HL-60 (cell line): ENCODE measurements around the gene SCUBE1.

Source experiments
- CTCF ChIP-seq: IDR thresholded peaks from one replicate; pipeline ENCODE4 v1.5.1; 2011; ENCODE audit warnings: low read length, control low read depth, inconsistent platforms; ENCODE audit not compliant: insufficient read depth
- GABPA ChIP-seq: IDR thresholded peaks from 2 replicates; pipeline ENCODE4 v1.6.1; 2012; ENCODE audit warnings: low read depth
- POLR2AphosphoS5 ChIP-seq: IDR thresholded peaks from 2 replicates; pipeline ENCODE4 v1.6.1; 2012; ENCODE audit warnings: low read depth

- TF ChIP-seq CTCF (no peak), POLR2AphosphoS5 (no peak), GABPA (no peak)
These were observed 157.3 kb downstream of the SCUBE1 start for GRCh38 chr22:43185860-43186261.
